GM18858 (cell line): ENCODE measurements around the gene TECPR2.

Experiments used
- ATAC-seq: cut with Tn5 transposase; IDR thresholded peaks from one replicate; pipeline ENCODE4 v1.9.1; 2021; ENCODE audit not compliant: unreplicated experiment

TECPR2 gene

DNA sequence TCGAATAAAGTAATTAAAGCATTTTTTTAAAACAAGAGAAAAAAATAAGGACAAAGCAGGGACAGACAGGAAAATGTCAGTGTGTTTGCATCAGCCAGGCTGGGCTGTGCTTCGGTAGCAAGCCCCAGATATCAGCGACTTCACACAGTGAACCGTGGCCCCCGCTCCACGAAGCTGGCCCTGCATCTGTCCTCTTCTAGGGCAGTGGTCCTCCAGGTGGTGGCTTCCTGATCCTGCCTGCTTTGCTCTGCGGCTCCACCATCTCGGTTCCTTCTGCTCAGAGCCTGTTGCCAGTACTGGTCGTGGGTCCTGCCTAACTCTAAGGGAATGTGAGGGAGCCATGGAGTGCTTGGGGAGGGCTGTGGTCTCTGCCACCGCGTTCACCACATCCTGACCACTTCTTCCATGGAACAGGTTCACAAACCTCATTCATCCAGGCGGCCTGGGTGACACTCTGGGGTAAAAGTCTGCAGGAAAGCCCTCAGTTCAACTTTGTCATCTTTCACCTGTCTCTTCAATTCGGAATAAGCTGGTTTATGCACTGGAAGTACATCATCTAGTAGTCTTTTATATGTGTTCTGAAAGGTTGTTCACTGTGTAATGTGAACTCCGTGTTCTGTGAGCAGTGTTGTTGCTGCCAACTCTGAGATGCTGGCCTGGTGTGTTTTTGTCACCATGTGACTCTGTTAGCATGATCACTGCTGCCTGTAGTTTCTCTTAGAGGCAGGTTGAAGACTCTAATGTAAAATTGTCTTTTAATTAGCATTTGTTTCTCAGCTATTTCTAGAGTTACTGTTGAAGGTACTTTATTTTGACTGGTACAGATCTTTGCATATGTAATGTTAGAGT is 99.0 kb downstream of the TECPR2 start:
- no peak for ATAC-seq

DNA sequence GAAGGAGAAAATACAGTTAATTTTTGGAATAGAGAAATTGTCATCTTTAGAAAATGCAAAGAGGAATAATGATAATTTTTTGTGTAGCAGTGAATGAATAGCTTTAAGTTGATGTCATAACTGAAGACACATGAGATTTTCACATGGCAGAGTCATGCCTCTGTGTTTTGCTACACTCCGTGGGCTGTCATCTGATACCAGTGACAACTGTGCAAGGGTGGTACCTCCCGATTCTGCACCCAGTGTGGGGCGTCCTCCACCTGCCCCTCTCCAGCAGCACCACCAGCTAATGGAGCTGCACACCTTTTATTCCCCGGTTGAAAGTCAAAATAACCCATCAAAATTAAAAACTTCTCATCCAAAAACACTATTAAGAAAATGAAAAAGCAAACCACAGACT is 99.7 kb downstream of the TECPR2 start:
- ATAC-seq, result no peak

DNA sequence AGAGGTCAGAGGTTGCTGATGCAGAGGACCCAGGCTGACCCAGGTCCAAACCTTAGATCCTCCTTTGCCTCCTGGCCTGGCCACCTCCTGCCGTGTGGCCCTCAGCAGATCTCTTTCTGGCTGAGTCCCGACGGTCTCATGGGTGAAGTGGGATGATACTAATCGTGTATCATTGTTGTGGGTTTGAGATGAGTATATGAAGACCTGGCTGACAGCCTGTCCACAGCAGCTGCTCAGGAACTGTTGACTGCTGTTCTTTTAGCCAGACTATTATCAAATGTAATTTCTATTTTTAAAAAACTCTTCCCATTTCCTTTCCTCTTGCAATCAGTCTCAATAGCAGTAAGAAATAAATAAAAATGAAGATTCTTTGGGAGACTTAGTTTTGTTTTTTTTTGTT is 101.3 kb downstream of the TECPR2 start:
- no peak for ATAC-seq

DNA sequence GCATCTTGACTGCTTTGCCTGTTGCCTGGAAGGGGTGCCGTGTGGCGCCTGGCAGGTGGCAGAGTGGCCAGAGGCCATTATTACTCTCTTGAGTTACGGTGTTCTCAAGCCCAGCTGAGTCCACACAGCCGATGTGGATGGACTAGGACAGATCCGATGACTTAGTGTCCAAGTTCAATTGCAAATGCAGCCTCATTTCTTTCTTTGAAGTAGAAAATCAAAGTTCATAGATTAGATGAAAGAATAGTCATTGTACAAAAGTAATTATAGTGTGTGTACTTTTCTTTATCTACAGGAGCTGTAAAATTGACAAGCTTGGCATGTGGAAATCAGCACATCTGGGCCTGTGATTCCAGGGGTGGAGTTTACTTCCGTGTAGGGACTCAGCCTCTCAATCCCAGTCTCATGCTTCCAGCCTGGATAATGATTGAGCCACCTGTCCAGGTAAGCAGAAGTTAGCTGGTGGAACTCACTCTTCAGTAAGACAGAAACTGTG is 102.2 kb downstream of the TECPR2 start:
- ATAC-seq, result no peak

DNA sequence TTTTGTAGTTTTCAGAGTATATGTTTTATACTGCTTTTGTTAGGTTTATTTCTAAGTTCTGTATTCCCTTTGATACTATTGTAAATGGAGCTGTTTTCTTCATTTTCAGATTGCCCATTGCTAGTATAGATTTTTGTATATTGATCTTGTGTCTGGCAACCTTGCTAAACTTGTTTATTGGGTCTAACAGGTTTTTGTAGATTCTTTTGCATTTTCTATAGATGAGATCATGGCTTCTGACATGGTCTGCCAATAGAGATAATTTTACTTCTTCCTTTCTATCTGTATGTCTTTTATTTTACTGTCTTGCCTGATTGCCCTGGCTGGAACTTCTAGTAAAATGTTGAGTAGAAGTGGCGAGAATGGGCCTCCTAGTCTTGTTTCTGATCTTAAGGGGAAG is 106.5 kb downstream of the TECPR2 start:
- ATAC-seq, result no peak

DNA sequence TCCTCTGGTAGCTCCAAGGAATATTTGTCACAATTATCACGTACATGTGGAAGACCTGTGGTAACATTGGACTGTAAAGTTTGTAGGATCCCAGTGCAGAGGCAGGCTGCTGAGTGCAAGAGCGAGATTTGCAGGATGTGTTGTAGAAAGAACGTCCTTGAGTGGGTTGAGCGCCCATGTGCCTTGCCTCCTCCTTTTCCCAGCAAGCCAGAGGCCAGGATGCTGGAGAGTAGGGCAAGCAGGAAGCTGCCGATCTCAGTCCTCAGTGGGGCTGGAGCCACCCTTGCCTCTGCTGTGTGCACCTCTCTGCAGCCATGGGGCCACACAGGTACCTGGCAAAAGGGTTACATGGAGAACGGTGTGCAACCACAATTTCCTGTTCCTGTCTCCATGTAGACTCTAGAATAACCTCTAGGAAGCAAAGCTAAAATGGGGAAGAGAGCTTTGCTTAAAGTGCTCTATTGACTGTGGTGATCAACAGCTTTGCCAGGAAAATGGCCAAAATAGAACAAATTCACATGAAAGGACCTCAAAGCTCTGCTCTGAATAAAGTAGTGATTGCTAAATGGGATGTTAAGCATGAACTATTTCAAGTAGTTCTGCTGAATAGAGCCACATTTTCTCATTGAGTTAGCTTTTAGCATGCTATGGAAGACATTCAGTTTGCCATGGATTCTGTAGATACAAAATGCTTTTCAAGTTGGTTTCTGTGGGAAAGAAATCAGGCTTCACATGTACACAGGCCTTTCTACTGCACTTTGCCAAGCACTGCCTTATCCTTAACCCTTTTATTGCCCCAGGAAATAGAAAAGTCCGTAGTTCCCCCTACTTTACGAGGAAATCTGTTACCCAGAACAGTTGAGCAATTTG is 109.4 kb downstream of the TECPR2 start:
- ATAC-seq, result no peak

DNA sequence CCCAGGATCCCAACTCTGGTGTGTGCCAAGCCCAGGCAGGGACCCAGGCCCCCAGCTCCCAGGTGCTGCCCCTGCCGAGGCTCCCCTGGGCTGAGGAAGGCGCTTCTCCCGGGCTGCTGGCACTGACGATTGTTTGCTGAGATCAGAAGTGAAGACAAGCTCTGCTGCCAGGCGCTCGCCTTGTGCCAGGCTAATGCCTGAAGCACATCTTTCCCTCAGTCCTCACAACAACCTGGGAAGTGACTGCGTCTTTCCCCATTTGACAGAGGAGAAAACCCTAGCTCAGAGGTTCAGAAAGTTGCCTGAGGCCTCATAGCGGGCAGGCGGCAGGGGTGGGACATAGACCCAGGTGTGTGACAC is 110.0 kb downstream of the TECPR2 start:
- no peak for ATAC-seq

DNA sequence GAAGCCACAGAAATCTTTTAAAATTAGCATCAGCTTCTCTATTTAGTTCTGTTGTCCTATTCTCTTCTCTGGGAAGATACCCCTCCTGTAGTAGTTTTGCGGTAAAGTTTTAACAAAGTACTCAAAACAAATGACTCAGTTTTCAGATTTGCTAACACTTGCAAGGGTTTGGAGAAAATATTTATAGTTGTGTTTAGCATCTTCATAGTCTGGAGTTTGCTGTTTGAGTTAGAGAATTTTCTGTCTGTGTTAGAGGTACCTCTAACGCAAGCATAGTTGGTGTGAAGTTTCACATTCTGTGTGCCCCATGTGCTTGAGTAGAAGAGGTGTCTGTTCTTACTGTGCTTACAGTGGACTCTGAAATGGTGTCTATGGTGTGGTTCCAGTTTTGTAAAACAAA is 110.8 kb downstream of the TECPR2 start:
- no peak for ATAC-seq

DNA sequence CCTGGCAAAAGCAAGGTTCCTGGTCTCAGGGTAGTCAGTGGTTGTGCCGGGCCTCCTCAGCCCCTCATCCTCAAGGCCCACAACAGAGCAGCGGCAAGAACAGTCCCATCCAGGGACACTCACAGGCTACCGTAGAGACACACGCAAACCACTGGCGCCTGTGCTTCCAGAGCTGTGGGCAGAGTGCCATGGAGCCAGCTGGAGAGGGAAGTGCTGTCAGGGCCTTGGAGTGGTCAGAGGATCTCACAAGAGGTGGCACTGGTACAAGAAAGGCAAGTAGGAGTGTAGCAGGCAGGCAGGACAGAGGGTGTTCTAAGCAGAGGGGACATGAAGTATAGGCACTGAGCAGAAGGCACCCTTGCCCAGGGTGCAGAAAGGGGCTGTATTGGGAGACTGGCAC is 112.2 kb downstream of the TECPR2 start:
- ATAC-seq, result no peak

DNA sequence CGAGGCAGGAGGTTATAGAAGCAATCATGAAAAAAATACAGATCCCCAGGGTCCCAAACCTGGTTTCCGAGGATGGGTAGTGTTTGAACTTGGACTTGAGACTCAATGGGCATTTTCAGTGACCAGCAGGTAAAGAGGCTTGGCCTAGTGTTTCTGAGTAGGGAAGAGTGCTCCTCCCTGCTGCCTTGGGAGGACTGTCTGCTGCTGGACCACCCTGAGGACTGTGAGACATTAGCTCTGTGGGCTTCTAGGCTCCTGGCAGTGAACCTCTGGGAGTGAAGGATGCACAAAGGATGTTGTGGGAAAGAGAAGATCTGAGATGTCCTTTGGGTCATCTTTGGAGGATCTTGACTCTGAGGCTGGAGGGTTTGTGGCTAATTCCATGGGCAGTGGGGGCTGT is 116.4 kb downstream of the TECPR2 start:
- no peak for ATAC-seq

DNA sequence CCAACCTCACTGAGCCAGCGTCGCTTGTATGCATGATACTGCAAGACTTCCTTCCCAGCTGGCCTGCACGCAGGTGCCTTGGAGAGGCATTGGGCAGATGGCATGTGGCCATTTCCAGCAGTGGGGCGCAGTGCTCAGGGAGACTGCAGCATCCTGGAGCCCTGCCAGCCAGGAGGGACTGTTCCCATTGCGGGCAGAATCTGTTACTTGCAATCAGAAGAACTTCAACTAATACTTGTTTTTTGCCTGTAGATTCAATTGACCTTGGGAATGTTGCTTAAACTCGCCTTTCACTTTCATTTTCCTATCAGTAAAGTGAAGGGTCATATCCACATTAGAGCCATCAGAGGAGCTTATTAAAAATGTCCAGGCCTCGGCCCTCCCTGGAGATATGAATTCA is 117.0 kb downstream of the TECPR2 start:
- no peak for ATAC-seq

DNA sequence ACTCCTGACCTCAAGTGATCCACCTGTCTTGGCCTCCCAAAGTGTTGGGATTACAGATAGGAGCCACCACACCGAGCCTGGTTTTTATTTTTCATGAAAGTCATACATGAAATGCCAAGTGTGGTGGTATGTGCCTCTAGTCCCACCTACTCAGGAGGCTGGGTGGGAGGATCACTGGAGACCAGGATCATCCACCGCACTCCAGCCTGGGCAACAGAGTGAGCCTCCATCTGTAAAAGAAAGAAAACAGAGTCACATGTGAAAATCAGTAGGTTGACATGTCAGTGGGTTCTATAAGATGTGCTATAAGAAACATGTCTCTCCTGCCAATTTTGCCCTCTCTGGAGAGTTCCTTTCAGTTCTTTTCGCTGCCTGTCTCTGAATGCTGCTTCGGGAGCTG is 118.6 kb downstream of the TECPR2 start:
- ATAC-seq, result no peak

DNA sequence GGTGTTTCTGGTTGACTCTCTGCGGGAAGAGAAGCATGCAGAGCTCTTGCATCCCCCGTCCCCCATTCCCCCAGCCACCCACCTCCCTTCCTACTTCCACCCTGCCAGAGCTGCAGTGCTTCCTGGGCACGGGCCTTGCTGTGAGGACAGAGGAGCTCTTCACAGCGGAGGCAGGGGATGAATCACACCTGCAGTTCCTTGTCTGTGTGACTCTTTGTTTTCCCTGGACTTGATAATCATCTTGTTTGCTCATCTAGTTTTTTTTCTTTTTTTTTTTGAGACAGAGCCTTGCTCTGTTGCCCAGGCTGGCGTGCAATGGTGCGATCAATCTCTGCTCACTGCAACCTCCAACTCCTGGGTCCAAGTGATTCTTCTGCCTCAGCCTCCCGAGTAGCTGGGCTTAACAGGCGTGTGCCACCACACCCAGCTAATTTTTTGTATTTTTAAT is 119.1 kb downstream of the TECPR2 start:
- ATAC-seq, result no peak

DNA sequence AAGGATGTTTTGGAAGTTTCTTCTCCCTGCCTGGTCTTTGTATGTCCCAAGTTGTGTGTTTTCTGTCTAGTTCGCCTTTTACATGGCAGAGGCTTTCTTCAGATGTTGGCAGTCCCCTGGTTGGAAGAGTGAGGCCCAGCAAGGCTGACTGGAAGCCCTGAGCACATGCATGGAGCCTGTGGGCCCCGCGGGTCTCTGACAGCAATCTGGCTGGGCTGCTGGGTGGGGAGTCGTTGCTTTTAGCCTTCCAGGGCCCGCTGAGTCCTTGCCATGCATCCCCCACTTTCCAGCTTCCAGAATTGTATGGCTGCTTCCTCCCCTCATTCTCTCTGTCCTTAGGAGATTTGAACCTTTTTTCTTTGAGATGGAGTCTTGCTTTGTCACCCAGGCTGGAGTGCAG is 121.6 kb downstream of the TECPR2 start:
- no peak for ATAC-seq

DNA sequence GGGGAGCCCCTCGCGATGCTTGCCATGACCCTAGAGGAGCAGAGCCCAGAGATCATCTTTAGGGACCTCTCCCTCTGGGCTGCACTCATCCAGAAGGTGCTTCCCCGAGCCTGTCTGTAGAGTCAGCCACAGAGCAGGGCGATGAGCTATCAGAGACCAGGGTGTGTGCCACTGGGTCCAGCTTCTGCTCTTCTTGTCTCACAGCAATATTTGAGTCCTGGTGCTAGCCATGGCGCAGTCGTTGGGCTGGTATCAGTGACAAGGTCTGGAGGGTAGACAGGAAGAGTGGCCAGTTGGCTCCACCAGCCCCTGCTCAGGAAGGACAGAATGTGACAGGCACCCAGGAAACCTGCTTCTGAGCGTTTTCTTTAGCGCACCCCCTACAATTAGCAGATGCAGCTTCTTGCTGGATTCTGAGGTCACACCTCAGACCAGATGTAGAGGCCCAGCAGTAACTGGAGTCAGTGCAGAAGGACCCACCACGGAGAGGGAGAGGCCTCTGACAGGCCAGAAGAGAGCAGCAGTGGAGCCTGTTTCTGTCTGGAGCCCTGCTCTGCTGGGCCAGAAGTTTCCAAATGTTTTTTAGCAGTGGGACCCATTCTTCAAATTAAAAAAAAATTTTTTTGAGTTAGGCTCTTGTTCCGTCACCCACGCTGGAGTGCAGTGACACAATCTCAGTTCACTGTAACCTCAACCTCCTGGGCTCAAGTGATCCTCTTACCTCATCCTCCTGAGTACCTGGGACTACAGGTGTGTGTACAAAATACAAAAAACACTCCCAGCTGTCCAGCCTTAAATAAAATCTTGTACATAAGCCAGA is 123.2 kb downstream of the TECPR2 start:
- ATAC-seq, result no peak

DNA sequence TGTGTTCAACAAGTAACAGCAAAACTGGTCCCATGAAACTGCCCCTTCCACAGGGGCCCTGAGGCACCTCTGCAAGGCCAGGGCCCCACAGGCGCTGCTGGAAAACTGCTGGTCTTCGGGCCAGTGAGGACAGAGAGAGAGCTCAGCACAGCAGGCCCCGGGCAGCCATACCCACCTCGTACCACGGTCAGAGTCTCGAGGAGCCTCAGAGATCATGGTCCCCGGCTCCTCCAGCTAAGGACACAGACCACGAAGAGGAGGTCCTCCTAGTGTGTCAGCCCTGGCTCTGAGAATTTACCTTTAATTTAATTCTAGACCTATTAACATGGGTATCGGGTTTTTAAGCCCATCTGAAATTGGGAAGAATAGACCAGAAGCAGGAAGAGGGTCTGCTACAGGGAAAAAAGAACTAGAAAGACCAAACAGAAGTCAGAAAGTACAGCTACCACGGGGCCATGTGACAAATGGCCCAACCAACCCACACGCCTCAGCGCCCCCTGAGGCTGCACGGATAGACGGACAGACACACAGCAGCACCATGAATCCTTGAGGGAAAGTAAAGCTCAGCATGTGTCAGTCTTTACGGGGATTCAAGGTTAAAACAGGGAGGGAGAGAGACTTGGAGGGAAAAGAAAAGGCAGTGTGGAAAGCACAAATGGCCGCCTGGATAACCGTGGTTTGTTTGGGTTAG is 123.9 kb downstream of the TECPR2 start:
- no peak for ATAC-seq

DNA sequence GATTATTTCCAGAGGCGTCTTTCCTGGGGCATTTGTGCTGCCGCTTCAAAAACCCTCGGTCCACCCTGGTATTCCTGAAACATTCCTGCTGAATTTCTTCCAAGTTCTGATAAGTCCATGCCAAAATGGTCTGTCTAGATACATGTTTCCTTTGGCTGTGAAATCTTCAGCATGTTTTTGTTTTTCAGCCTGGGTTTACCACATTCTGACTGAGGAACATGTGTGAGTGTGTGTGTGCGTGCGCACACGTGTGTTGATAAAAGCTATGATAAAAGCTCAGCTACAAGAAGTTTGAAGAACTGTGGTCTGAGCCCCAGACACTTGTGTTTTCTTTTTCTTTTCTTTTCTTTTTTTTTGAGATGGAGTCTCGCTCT is 124.5 kb downstream of the TECPR2 start:
- ATAC-seq, result no peak

DNA sequence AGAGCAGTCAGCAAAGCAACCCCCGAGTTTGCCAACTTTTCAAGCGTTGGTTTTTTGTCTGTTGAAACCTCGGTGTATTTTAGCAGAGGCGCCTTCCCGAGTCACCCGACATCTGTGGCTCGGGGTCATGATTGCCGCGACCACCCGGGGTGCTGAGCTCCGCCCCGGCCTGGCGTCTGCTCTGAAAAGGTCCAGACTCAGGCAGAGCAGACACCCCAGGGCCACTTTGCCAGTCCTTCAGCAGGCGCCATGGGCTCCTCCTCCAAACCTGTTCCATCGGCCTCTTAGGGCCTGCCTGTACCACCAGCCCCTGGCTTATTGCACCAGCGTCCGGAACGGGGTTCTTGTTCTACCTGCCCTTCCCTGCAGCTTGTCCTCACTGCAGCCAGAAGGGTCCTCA is 127.7 kb downstream of the TECPR2 start:
- ATAC-seq, result no peak

DNA sequence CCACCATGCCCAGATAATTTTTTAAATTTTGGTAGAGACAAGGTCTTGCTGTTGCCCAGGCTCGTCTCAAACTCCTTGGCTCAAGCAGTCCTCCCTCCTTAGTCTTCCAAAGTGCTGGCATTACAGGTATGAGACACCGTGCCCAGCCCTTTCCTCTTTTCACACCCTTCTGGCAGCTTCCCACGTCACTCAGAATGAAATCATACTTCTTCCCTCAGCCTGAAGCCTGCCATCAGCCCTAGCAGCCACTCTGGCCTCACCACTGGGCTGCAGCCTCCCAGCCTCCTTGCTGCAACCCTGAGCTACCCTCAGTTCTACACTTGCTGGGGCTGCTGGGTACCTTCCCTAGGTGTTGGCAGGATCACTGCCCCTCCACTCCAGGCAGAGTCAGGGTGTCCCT is 128.6 kb downstream of the TECPR2 start:
- ATAC-seq, result no peak

DNA sequence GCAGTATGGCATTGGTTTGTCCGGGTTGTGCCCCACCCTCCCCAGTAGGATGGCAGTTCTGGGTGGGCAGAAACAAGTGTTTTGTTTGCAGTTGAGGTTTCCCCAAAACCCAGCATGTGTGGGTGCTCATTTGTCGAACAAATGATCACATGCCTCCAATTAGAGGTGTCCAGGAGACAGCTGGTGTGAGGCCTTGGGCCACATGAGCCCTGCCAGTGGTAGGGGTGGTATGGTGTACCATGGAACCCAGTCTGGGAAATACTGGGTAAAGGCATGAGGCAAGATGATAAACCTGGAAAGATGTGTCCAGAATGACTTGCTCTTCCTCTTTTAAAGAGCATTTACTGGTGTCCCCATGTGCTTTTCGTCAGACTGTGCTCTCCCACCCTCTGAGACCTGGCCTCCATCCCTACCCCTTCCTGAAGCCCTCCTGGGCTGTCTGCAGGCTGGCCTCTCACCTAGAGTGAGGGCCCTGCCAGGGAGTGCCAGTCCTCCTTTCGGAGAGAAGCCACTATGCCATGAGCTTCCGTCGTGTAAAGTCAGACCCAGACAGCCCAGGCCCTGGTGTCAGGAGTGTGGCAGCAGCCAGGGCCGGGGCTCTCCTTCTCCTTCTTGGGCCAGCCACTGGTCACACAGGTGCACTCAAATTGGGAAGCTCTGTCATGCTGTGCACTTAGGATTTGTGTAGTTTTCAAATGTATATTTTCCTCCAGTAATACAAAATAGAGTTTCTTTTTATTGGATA is 129.2 kb downstream of the TECPR2 start:
- ATAC-seq, result no peak
